Adipocyte (in vitro differentiated cells): ENCODE results near the gene CFAP99.

Experiments used
- DNase-seq: peaks from one replicate; pipeline ENCODE4 v3.0.0-alpha.2; 2015; ENCODE audit warnings: low read depth
- H3K27me3 ChIP-seq: replicated peaks from 2 replicates; pipeline ENCODE4 v1.7.0; 2013; ENCODE audit warnings: mild to moderate bottlenecking, low read length, moderate library complexity; ENCODE audit not compliant: control insufficient read depth, insufficient read depth
- H3K36me3 ChIP-seq: 2 replicates; pipeline ENCODE4 v1.7.0; 2013; ENCODE audit warnings: low read length, mild to moderate bottlenecking, moderate library complexity; ENCODE audit not compliant: control insufficient read depth, insufficient read depth, severe bottlenecking
- H3K4me1 ChIP-seq: 2 replicates; pipeline ENCODE4 v1.7.0; 2013; ENCODE audit warnings: mild to moderate bottlenecking, low read length, moderate library complexity; ENCODE audit not compliant: control insufficient read depth, insufficient read depth
- H3K4me3 ChIP-seq: 2 replicates; pipeline ENCODE4 v1.7.0; 2013; ENCODE audit warnings: mild to moderate bottlenecking, low read length, moderate library complexity
- H3K9ac ChIP-seq: 2 replicates; pipeline ENCODE4 v1.7.0; 2013; ENCODE audit warnings: mild to moderate bottlenecking, low read length, moderate library complexity
- H3K9me3 ChIP-seq: 2 replicates; pipeline ENCODE4 v1.7.0; 2013; ENCODE audit warnings: mild to moderate bottlenecking, low read length, moderate library complexity; ENCODE audit not compliant: control insufficient read depth

The CFAP99 gene

GRCh38 chr4:2510351-2511259, 91.8 kb downstream of the CFAP99 start:
- no peak overlapping the region for H3K4me3 ChIP-seq
- peaks cover 79% of the 10 kb centered on the region for H3K36me3 ChIP-seq
- H3K27me3 ChIP-seq, result no peaks in the 10 kb centered on the region
- no peaks in the 10 kb centered on the region for H3K9me3 ChIP-seq
- no peak for DNase-seq
- peaks cover 4% of the 10 kb centered on the region for H3K4me1 ChIP-seq
- H3K9ac ChIP-seq, result no peak overlapping the region

GRCh38 chr4:2511645-2512131, 92.9 kb downstream of the CFAP99 start:
- Histone ChIP-seq H3K4me3 (no peak overlapping the region), H3K4me1 (peaks cover 12% of the 10 kb centered on the region), H3K9me3 (no peaks in the 10 kb centered on the region), H3K36me3 (peaks cover 70% of the 10 kb centered on the region), H3K27me3 (no peaks in the 10 kb centered on the region), H3K9ac (no peak overlapping the region)
- DNase-seq, result no peak
